ENCODE measurements around the gene LRRC37A3.
"Not testable (repeated sequence)": the region's sequence is repeated elsewhere in the genome, so short reads cannot be mapped to it uniquely, and the experiment has no call there.

GRCh38 chr17:64840960-64841359, 78.3 kb downstream of the LRRC37A3 start:
- not testable (repeated sequence) for TF ChIP-seq FOXJ3 (CRISPR knock-in tag; IDR thresholded peaks at IDR 0.05; ENCODE audit: borderline replicate concordance); ZNF24 (IDR thresholded peaks at IDR 0.05); IKZF1 (IDR thresholded peaks at IDR 0.05); ATF3 (CRISPR knock-in tag; IDR thresholded peaks at IDR 0.05); MAZ (IDR thresholded peaks at IDR 0.05; ENCODE audit: borderline replicate concordance, low read depth, low read length); MAZ (CRISPR knock-in tag; IDR thresholded peaks at IDR 0.05; ENCODE audit: low read depth); RELA (CRISPR knock-in tag; IDR thresholded peaks at IDR 0.05); TAF1 (CRISPR knock-in tag; IDR thresholded peaks at IDR 0.05); SRSF9 (IDR thresholded peaks at IDR 0.05; ENCODE audit: borderline replicate concordance, insufficient read depth, low read depth, low read length, poor library complexity, severe bottlenecking); FOSL1 (CRISPR knock-in tag; IDR thresholded peaks at IDR 0.05; ENCODE audit: borderline replicate concordance)
- TF ChIP-seq, protein P1, sequence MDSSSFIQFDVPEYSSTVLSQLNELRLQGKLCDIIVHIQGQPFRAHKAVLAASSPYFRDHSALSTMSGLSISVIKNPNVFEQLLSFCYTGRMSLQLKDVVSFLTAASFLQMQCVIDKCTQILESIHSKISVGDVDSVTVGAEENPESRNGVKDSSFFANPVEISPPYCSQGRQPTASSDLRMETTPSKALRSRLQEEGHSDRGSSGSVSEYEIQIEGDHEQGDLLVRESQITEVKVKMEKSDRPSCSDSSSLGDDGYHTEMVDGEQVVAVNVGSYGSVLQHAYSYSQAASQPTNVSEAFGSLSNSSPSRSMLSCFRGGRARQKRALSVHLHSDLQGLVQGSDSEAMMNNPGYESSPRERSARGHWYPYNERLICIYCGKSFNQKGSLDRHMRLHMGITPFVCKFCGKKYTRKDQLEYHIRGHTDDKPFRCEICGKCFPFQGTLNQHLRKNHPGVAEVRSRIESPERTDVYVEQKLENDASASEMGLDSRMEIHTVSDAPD (CRISPR knock-in tag; IDR thresholded peaks at IDR 0.05): not testable (repeated sequence)
- TF ChIP-seq, protein P2, sequence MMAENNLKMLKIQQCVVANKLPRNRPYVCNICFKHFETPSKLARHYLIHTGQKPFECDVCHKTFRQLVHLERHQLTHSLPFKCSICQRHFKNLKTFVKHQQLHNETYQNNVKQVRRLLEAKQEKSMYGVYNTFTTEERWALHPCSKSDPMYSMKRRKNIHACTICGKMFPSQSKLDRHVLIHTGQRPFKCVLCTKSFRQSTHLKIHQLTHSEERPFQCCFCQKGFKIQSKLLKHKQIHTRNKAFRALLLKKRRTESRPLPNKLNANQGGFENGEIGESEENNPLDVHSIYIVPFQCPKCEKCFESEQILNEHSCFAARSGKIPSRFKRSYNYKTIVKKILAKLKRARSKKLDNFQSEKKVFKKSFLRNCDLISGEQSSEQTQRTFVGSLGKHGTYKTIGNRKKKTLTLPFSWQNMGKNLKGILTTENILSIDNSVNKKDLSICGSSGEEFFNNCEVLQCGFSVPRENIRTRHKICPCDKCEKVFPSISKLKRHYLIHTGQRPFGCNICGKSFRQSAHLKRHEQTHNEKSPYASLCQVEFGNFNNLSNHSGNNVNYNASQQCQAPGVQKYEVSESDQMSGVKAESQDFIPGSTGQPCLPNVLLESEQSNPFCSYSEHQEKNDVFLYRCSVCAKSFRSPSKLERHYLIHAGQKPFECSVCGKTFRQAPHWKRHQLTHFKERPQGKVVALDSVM (CRISPR knock-in tag; IDR thresholded peaks at IDR 0.05): not testable (repeated sequence)
- TF ChIP-seq, protein P3, sequence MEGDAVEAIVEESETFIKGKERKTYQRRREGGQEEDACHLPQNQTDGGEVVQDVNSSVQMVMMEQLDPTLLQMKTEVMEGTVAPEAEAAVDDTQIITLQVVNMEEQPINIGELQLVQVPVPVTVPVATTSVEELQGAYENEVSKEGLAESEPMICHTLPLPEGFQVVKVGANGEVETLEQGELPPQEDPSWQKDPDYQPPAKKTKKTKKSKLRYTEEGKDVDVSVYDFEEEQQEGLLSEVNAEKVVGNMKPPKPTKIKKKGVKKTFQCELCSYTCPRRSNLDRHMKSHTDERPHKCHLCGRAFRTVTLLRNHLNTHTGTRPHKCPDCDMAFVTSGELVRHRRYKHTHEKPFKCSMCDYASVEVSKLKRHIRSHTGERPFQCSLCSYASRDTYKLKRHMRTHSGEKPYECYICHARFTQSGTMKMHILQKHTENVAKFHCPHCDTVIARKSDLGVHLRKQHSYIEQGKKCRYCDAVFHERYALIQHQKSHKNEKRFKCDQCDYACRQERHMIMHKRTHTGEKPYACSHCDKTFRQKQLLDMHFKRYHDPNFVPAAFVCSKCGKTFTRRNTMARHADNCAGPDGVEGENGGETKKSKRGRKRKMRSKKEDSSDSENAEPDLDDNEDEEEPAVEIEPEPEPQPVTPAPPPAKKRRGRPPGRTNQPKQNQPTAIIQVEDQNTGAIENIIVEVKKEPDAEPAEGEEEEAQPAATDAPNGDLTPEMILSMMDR (CRISPR knock-in tag; IDR thresholded peaks at IDR 0.05): not testable (repeated sequence)
- TF ChIP-seq, protein P4, sequence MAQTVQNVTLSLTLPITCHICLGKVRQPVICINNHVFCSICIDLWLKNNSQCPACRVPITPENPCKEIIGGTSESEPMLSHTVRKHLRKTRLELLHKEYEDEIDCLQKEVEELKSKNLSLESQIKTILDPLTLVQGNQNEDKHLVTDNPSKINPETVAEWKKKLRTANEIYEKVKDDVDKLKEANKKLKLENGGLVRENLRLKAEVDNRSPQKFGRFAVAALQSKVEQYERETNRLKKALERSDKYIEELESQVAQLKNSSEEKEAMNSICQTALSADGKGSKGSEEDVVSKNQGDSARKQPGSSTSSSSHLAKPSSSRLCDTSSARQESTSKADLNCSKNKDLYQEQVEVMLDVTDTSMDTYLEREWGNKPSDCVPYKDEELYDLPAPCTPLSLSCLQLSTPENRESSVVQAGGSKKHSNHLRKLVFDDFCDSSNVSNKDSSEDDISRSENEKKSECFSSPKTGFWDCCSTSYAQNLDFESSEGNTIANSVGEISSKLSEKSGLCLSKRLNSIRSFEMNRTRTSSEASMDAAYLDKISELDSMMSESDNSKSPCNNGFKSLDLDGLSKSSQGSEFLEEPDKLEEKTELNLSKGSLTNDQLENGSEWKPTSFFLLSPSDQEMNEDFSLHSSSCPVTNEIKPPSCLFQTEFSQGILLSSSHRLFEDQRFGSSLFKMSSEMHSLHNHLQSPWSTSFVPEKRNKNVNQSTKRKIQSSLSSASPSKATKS (CRISPR knock-in tag; IDR thresholded peaks at IDR 0.05): not testable (repeated sequence)
- TF ChIP-seq, protein P5, sequence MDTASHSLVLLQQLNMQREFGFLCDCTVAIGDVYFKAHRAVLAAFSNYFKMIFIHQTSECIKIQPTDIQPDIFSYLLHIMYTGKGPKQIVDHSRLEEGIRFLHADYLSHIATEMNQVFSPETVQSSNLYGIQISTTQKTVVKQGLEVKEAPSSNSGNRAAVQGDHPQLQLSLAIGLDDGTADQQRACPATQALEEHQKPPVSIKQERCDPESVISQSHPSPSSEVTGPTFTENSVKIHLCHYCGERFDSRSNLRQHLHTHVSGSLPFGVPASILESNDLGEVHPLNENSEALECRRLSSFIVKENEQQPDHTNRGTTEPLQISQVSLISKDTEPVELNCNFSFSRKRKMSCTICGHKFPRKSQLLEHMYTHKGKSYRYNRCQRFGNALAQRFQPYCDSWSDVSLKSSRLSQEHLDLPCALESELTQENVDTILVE (CRISPR knock-in tag; IDR thresholded peaks at IDR 0.05): not testable (repeated sequence)

All from HepG2 (cell line).